GM19035 (cell line): ENCODE results near the gene CCDC167.
"Not testable (repeated sequence)": the region's sequence is repeated elsewhere in the genome, so short reads cannot be mapped to it uniquely, and the experiment has no call there.

Source experiments
- ATAC-seq: cut with Tn5 transposase; IDR thresholded peaks from one replicate; pipeline ENCODE4 v1.9.1; 2021; ENCODE audit not compliant: unreplicated experiment

CCDC167 gene

DNA sequence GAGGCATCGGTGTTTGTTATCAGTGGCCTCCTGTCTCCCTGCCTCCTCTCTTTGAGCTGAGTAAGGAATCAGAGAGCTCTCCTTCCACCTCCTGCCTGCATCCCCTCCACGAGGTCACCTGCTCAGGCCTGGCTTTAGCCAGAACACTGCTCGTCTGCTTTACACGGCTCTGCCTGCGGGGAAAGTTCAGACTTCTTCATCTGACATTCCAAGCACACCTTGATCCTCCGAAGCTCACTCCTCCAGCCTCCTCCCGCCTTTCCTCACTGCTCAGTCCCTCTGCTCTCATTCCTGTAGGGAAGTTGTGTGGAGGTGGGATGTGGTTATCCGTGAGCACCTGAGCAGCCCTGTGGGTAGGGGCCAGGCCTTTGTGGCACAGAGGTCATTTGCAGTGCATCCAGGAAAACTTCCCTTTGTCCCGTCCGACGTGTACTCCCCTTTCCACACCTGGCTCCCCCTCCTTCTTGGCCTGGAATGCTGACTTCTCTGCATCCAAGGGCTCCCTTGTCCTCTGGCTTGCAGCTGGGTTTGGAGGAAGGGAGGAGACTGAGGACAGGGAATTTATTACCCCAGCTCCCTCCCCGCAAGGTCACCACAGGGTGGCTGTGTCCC, 12.8 kb upstream of the CCDC167 start:
- ATAC-seq: no peak

DNA sequence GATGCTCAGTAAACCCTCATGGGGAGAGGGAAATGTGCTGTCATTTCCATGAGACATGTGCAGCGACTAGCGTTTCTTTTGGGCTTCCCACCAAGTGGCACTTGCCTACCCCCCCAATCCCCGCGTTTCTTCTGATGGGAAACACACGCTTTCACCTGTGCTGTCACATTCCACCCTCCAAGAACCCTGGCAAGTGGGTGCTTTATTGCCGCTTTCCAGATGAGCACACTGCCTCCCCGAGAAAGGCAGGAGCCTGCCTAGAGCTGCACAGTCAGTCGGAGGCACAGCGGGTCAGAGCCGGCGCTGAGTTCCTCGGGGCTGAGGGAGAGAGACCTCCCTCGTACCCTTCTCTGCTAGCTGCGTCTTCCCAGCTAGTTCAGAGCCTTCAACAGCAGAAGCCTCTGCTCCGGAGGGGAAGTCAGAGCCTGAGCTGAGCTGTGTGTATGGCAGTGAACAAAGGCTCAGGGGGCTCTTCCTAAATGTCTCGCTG, 12.3 kb upstream of the CCDC167 start:
- no peak for ATAC-seq

DNA sequence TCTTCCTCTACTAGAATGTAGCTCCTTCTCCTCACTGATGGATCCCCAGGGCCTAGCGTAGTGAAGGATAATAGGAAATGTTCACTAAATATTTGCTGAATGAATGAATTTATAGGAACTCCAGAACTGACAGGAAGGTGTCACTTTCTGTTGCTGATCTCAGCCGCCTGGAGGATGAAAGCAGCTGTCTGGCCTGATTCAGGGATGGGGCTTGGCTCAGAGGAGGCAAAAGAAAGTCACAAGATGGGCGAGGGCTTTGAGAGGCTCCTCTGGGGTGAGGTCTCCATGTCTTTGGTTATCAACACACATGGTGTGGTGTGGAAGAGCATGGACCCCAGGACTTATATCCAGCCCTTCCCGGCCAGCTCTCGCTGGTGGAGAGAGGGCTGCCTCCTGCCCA, 11.5 kb upstream of the CCDC167 start:
- ATAC-seq: no peak

DNA sequence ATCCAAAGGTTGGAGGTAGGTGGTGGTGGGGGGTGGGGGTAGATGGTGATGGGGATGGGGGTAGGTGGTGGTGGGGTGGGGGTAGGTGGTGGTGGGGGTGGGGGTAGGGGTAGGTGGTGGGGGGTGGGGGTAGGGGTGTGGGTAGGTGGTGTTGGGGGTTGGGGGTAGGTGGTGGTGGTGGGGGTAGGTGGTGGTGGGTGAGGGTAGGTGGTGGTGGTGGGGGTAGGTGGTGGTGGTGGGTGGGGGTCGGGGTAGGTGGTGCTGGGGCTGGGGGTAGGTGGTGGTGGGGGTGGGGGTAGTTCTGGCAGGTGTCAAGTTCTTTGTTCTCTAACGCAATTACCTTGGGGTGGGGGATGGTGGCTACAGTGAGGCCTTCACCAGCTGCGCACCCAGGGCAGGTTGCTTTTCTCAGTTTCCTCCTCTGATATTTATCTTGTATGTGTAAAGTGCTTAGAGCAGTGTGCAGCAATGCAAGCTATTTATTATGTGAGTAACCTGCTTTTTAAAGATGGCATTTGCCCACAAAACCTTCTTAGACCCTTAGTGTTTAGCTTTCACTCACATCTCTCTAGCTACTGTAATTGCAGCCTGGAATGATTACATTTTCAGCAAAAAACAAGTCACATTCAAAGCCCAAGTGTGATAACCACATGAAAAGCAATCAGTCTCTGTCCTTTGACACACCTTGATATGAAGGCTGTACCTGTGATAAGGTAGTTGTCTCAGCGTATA, 8.2 kb upstream of the CCDC167 start:
- no peak for ATAC-seq

DNA sequence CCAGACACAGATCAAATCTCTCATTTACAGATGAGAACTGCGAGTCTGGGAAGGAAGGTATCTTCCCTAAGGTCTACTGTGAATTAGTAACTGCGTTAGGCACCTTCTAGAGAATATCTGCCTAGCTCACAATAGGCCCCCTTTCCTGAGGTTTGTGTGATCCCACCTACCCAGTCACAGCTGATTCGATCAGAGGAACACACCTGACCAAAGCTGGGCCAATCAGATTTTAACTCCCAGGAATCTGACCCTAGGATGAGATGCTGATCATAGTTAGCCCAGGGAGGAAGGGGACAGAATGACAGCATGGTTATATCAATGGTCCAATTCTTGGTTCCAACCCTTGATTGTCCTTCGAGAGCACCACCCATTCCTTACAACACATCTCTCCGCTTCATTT, 7.4 kb upstream of the CCDC167 start:
- no peak for ATAC-seq

DNA sequence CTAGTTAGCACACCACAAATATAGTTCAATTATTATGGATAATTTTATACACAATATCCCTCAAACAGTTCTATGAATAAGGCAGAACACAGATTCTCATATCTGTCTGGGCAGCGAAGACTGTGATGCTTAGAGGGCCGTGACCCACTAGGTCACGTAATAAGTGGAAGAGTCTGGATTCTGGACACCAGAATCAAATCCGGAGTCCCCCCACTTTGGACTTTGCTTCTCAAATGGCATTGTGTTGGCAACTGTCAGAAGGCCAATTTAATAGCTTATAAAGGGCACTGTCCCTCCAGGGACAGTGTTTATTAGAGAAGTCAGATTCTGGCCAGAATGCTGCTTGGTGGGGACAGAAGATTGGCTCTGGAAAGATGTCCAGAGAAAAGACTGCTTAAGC, 6.8 kb upstream of the CCDC167 start:
- no peak for ATAC-seq

DNA sequence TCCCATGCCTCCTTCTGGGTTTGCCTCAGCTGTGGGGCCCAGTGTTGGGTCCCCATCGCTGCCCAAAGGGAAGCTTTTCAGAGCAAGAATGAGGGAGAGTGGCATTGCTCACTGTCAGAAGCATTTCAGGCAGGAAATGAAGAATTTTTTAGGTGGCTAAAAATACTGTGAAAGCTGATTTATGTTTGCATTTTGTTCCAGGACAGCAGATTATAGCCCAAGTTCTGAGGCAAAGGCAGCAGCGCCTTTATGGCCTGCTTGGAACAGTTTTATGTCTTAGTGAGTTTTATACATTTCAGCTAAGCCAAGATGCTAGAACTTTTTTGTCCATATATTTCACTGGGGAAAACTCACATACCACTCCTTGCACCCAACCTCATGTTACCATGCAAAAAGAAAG, 4.3 kb upstream of the CCDC167 start:
- ATAC-seq: no peak

DNA sequence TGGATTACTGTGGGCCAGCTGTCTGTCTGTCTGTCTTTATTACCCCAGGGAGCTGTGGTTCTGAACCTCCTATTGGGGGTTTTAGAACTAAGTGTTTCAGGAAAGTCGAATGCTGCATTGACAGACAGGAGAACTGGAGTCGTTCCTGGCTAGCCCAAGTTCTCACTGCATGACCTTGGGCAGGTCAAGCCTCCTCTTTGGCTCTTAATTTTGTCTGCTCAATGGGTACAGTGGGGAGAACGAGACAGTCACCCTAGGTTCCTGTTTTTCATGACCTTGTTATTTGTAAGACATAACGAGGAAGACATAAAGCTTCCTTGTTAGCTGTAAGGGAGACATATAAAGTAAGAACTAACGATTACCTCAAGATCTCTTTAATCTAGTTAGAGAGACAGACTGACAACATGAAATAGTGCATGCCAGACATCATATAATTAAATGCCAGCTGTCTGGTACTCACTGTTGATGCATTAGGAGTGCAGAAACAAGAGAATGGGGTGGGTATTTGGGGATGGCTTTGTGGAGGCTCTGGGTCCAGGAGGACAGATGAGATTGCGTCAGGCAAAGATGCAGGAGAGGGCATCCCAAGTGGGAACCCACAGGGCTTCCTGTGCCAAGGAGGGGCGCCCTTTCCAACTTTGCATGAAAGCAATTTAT, 3.7 kb upstream of the CCDC167 start:
- no peak for ATAC-seq

DNA sequence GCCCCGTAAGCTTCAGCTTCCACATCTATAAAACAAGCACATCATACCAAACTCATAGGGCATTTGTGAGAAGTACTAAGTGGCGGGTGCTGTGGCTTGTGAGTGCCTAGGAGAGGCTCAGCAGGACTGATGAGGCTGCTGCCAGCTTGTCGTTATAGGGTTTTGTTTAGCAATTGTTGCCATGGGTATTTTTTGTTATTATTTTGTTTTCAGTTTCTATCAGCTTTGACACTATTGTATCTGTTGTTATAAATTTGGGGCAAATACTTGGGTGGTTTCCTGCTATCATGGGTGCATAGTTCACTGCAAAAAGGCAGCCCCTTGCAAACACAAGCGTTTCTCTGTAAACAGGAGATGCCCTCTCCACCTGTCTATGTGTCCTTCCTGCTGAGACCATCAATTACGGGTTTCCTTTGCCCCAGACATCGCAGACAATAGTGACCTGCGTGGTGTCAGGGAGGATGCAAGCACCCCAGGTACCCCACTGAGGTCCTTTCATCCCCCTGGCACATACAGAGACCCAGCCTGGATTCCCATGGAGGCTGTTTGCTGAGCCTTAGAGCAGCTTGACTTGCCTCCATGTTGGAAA, 3.1 kb upstream of the CCDC167 start:
- ATAC-seq: no peak

DNA sequence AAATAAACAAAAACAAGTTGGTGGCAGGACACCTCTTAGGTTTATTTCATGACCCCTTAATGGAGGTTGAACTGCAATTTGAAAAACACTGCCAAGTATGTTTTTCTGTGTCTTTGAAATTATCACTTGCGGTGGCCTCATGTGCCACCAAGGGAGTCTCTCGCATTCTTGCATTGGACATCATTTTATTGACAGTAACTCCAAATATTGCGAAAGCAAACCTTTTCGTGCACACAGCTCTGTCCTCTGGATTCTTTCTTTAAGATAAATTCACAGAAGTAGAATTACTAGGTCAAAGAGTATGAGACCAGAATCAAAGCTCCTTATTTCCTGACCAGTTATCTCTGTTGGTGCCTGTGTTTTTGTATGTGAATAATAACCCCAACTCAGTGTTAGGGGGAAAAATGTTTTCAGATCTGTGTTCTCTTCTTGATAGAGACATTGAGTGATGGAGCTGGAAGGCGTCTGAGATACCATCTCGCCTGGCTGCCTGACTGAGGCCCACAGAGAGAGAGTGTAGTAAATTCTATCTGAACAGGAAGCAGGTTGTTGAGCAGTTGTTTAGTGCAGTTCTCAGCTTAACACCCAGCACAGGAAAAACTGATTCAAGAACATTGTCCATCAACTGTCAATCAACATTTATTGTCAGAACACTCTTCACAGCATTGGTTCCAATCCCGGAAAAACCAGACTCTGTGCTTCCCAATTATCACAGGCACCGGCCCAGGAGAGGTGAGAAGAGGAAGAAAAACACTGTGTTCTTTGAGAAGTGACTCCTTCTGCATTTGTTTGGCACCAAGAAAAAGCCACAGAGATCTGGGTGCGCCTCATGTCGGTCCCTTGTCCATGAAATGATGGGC, 2.2 kb upstream of the CCDC167 start:
- no peak for ATAC-seq

DNA sequence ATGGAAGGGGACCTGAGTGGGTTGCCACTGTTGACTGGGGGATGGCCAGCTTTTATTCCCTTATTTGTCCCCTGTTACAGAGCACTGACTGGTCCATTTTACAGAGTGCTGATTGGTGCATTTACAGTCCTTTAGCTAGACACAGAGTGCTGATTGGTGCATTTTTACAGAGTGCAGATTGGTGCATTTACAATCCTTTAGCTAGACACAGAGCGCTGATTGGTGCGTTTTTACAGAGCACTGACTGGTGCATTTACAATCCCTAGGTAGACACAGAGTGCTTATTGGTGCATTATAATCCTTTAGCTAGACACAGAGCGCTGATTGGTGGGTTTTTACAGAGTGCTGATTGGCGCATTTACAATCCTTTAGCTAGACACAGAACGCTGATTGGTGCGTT, 1.2 kb upstream of the CCDC167 start:
- ATAC-seq: not testable (repeated sequence)

DNA sequence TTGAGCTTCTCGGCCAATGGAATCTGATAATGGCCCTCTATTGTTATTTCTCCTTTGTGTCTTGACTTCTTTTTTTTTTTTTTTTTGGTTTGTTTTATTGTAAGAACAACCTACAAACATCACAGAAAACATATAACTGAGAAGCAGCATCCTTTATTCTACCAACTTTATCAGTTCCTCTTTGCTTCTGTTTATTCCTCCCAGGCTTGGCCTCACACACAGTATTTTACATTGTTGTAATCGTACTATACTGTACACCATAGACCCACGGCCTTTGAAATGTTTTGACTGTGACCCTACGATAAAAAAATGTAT, 558 bp upstream of the CCDC167 start:
- no peak for ATAC-seq

DNA sequence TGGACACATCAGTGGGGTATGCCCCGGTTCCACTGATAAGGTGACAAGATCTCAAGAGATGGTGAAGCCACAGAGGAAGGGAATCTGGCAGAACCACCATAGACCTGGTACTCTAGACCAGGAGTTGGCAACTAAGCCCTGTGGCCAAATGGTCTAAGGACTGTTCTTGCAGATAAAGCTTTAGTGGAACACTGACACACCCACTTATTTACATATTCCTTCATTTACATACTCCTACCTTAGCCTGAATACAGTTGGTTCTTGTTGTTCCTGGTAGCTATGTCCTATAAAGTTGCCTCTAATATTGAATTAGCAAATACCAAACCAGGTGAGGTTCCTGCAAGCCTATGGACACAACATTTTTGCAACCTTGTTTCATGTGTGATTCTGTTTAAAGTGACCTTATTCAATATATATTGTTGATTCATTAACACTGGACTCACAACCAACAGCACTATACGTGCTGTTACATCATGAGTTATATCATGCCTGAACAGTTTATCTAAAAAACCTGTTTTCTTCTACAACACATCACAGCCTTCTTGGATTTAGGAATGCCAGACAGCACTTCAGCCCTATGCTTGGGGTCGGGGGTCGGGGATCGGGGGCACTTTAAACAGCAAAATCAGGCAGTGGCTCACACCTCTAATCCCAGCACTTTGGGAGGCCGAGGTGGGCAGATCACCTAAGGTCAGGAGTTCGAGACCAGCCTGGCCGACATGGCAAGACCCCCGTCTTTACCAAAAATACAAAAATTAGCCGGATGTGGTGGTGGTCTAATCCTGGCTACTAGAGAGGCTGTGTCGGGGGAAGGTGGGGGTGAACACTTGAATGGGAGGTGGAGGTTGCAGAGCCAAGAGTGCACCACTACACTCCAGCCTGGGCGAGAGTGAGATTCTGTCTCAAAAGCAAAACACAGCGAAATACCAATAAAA, 2.5 kb downstream of the CCDC167 start:
- ATAC-seq: no peak

DNA sequence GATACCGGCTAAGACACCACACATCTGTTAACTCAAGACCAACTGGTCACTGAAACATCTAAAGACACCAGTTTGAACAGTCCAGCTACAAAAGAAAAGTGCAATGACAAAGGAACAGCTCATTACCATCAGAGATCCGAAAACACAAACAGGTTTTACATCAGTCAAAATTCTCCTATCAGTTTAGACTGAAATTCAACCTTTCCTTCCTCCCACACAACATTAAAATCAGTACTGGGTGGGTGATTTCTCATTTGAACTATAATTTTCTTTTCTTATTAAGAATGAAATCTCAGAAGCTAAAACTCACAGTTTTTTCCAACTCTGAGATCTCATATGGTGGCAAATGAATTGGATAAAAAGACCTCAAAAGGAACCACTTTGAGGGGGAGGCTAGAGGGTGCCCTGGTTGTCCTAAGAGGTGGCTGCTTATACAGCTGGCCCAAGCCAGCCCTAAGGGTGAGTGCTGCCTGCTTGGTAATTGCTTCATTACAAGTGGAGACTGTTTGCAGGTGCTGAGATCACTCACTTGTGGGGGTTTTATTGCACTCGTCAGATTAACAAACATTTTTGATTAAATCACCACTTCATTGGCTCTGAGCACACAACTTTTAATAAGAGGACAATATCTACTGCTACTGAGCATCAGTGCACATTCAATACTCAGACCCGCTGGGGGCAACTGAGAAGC, 4.3 kb downstream of the CCDC167 start:
- no peak for ATAC-seq

DNA sequence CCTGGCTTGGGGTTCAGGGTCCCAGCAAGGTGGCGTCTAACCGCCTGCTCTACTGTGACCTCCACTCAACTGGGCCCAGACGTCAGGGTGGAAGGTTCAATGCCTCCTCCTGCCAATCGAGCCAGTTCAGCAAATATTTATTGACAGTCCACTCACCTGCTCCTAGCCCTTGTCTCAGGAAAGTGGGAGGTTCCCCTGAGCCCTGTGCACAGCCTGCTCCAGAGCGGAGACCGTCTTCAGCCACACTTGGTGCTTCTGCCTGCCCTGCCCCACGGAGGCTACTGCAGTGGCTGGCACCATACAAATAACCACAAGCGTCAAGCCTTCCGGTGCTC, 6.1 kb downstream of the CCDC167 start:
- no peak for ATAC-seq

DNA sequence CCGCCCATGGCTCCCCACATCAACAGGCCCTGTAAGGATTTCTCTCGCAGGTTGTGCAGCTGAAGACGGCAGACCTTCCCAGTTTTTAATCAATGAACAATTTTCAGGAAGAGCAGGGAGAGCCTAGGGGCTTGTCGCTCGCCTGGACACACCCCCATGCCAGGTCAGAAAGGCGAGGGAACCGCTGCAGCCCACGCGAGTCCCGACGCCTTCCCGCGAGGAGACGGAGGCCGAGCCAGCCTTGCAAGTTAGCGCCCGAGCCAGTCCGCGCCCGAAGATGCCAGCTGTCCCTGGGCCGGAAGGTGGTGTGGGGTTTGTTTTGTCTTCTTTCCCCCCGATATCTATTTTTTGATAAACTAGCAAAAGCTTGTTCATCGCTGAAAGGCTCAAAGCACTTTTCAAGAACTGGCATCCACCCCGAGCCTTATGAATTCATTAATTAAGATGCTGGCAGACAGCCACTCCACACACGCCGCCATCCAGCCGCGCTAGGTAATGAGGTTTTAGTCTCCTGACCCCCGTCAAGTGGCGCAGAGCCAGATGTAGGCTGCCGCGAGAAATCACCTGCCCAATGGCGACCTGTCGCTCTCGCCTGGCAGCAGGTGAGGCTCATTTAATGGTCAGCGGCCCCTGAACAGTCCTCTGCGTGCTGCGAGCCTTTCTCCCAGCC, 6.6 kb downstream of the CCDC167 start:
- no peak for ATAC-seq

DNA sequence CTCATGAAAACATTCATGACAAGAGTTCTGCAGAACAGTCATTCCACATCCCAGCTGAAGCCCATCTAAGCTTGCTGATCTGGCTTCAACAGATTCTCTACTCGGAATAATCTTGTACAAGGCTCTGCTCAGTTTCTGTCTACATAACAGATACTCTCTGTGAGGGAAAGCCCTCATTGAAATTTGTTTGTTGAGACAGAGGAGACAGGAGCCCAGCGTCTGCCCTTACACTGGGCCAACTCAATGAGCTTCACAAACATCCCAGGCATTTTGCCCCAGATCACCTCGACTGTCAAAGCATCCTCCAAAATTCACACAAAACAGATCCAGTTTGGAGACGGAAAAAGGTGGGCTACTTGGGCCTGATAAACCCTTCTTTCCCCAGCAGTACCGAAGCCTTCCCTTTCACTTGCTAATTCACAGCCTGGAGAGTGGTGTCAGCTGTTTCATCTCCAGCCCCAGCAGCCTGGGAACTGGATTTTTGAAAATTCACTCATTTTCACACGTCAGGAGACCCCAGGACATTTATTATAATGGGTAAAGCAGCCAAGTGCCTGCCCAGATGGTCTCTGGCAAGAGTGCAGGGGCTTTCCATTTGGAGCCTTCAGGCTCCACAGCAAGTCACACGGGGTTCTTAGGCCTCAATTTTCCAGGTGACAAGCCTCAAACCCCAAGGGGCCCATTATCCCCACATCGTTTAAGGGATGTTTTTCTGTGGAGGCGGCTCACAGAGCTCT, 7.3 kb downstream of the CCDC167 start:
- ATAC-seq: no peak

DNA sequence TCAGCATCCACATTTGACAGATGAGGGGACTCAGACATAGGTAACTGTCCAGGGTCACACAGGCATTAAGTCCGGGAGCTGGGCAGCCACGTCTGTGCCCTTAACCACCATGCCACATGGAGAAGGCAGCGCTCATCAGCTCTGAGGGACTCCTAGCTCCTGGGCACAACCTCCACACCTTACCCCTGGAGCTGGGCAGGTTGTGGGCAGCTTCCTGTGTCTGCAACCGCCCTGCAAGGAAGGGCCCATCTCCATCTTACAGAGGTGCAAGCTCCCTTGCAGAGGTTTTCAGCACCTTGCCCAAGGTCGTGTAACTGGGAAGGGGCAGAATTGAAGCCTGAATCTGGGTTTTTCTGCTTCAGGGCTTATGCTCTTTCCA, 7.9 kb downstream of the CCDC167 start:
- no peak for ATAC-seq
